ENCODE results near the gene JHY. TPM values are rescaled to one million over a fixed set of nuclear protein-coding genes. Genes with fewer than 3 reads are reported as not detected.

JHY gene
- total and polyA plus RNA-seq, 2 of the 4 experiments (the other 2 are of a cell fraction): 0.51 to 0.54 TPM

DNA sequence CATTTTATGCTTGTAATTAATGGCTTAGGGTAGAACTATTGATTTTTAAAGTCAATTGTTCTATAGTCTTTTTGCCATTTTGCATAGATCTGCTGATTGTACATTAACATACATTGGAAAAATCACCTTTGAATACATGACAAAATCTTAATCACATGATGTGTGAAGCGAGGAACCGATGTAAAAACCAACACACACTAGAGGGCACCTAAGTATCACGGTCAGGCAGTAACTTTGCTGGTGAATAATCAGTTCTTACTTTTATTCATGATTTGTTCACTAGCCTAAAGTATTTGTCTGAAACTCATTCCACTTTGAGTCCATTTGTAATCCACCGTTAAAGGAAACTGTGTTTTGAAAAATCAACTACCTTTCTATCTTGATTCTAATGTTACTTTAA lies 28.2 kb downstream of the JHY start:
- no peaks in the 10 kb centered on the region for H3K4me1 ChIP-seq (ENCODE audit: control insufficient read depth, insufficient read depth, low read length)
- in situ Hi-C loops (cut with MboI; ENCODE audit: low sequenced_read_pairs) (no loop called here), intact Hi-C loops (cut with micrococcal nuclease) (loop anchor here (1.0 kb wide), 1 partner anchor 113 kb away; no protein-coding TSS in a partner anchor), dilution Hi-C loops (cut with HindIII; ENCODE audit: low sequenced_read_pairs, unreplicated experiment) (no loop called here)
- H4K8ac ChIP-seq (ENCODE audit: low read depth in 2 of 2, low read length in 2 of 2): no peak overlapping the region
- peaks cover 12% of the 10 kb centered on the region for H3K27me3 ChIP-seq (ENCODE audit: control insufficient read depth, insufficient read depth, low read length)
- TF ChIP-seq, protein P1, sequence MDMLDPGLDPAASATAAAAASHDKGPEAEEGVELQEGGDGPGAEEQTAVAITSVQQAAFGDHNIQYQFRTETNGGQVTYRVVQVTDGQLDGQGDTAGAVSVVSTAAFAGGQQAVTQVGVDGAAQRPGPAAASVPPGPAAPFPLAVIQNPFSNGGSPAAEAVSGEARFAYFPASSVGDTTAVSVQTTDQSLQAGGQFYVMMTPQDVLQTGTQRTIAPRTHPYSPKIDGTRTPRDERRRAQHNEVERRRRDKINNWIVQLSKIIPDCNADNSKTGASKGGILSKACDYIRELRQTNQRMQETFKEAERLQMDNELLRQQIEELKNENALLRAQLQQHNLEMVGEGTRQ (IDR thresholded peaks at IDR 0.05; ENCODE audit: low read depth, low read length): no peak
- TF ChIP-seq, protein P2, sequence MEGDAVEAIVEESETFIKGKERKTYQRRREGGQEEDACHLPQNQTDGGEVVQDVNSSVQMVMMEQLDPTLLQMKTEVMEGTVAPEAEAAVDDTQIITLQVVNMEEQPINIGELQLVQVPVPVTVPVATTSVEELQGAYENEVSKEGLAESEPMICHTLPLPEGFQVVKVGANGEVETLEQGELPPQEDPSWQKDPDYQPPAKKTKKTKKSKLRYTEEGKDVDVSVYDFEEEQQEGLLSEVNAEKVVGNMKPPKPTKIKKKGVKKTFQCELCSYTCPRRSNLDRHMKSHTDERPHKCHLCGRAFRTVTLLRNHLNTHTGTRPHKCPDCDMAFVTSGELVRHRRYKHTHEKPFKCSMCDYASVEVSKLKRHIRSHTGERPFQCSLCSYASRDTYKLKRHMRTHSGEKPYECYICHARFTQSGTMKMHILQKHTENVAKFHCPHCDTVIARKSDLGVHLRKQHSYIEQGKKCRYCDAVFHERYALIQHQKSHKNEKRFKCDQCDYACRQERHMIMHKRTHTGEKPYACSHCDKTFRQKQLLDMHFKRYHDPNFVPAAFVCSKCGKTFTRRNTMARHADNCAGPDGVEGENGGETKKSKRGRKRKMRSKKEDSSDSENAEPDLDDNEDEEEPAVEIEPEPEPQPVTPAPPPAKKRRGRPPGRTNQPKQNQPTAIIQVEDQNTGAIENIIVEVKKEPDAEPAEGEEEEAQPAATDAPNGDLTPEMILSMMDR (conservative IDR thresholded peaks at IDR 0.05; ENCODE audit: low read depth, low read length): peak; percentile 48
- TF ChIP-seq CEBPB (IDR thresholded peaks at IDR 0.05; ENCODE audit: low read depth, low read length) (no peak), NFE2L2 (IDR thresholded peaks at IDR 0.05; ENCODE audit: low read depth, low read length) (no peak), RAD21 (IDR thresholded peaks at IDR 0.05; ENCODE audit: low read length) (peak; percentile 62), SMC3 (IDR thresholded peaks at IDR 0.05; ENCODE audit: low read depth, low read length) (0 out of 2 replicates have a peak, but pooled peaks have one; percentile 6)
- no peak overlapping the region for H2AFZ ChIP-seq (replicated peaks; ENCODE audit: low read length, poor library complexity)
- no peak overlapping the region for H3K4me2 ChIP-seq (ENCODE audit: low read depth, low read length)
- H2AK5ac ChIP-seq (ENCODE audit: low read depth, low read length): no peak overlapping the region
- no peak overlapping the region for H3K4ac ChIP-seq (ENCODE audit: low read depth, low read length)
- H2BK15ac ChIP-seq (ENCODE audit: low read depth, low read length): no peak overlapping the region
- no peaks in the 10 kb centered on the region for H3K36me3 ChIP-seq (ENCODE audit: control insufficient read depth, insufficient read depth, low read length)
- BruUV-seq (replicated peaks): no TSS peak
- no peak overlapping the region for H2BK120ac ChIP-seq (ENCODE audit: low read depth, low read length)
- H4K20me1 ChIP-seq (ENCODE audit: insufficient read depth, low read length): no peaks in the 10 kb centered on the region
- no peak overlapping the region for H4K91ac ChIP-seq (ENCODE audit: insufficient read depth, low read depth, low read length)
- H3K23ac ChIP-seq (ENCODE audit: low read depth, low read length): no peak overlapping the region
- no peaks in the 10 kb centered on the region for H3K9me1 ChIP-seq (ENCODE audit: insufficient read depth, low read length)
- peak; percentile 38 for DNase-seq
- H3K9ac ChIP-seq (ENCODE audit: low read depth, low read length): no peak overlapping the region
- POLR2A ChIA-PET (ENCODE audit: unreplicated experiment): no interaction called here
- no peak overlapping the region for H3K27ac ChIP-seq (ENCODE audit: insufficient read depth, low read length)
- no CpG with 5 or more reads among the region's 4 CpGs for WGBS, 2 experiments (ENCODE audit: extremely low coverage in 2 of 2, insufficient read length in 1 of 2)
- H2AK9ac ChIP-seq (replicated peaks; ENCODE audit: low read depth, low read length, poor library complexity): no peak overlapping the region
- H3K18ac ChIP-seq (ENCODE audit: low read depth, low read length): no peak overlapping the region
- no peak overlapping the region for H3K14ac ChIP-seq (replicated peaks; ENCODE audit: low read depth, low read length)
- no peak for ATAC-seq (ENCODE audit: low read depth)
- no peak overlapping the region for H3K4me3 ChIP-seq (ENCODE audit: insufficient read depth, low read depth, low read length)
- H3K56ac ChIP-seq (ENCODE audit: extremely low read depth, insufficient read depth, low read length): no peak overlapping the region
- no peaks in the 10 kb centered on the region for H3K79me1 ChIP-seq (ENCODE audit: low read depth in 1 of 2, low read length in 2 of 2)
- CTCF ChIA-PET: no interaction called here
- no peak overlapping the region for H4K5ac ChIP-seq (ENCODE audit: low read depth, low read length)
- no peak overlapping the region for H2BK20ac ChIP-seq (ENCODE audit: low read depth, low read length)
- H2BK5ac ChIP-seq (ENCODE audit: low read depth, low read length, poor library complexity, severe bottlenecking): no peak overlapping the region
- H3K9me3 ChIP-seq (ENCODE audit: control insufficient read depth, insufficient read depth, low read length): no peaks in the 10 kb centered on the region
